Articular chondrocyte of knee joint (primary cell): ENCODE data around the gene TTC21B. TPM values are rescaled to one million over a fixed set of nuclear protein-coding genes. Genes with fewer than 3 reads are reported as not detected.

Source experiments
- total RNA-seq: library from RNA; depleted of rRNA; stranded (reverse); fragments of >200 nt; gene quantifications from 2 replicates; pipeline ENCODE4 v1.2.3, GENCODE V29; 2012

Gene TTC21B
- total RNA-seq: 26.8 and 28.7 TPM in 2 replicates

DNA sequence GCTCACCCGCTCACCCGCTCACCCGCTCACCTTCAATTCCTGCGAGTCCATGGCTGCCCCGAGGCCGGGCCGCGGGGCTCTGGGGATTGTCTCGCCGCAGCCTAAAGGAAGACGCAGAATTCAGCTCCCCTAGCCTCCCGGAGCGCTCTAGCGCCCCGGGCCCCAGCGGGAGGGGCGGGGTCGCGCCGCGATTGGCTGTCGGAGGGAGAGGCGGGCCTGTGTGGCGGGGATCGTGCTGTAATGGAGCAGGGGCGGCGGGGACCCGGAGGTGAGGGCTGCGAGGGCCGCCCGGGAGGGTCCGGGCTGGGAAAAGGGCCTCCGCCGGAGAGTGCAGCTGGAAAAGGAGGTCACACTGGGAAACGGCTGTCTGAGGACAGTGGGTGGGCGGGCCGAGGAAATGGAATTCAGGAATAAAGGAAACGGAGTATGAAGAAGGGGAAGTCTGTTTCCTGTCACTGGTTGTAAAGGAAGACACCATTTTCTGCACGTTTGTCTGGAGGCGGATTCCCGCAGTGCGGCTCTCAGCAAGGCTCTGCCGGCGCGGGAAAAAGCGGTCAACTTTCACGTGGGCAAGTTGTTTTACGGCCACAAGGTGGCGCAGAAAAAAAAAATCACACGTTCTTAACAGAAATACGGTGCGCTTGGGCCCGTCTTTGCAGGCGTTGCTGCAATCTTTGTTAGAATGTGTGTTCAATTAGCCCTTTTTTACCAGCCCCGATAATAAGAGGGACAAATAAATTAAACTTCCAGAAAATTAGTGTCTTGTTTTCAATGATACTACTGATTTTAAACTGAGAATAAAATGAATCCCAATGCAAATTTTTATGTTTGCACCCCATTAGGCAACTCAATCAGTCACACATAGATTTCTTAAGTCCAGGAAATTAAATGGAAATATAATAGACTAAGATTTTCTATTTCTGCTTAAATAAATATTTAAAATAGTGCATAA lies at the start of gene TTC21B:
TSS of gene TTC21B (minus strand) at position 122 of the 952 bp plus-strand sequence. CDS start at position 51, 71 bp downstream.

Other genes with a start within 250 kb of the TTC21B start
- gene GALNT3, start 159.5 kb downstream of the TTC21B start, total RNA-seq: 1.2 and 3.0 TPM in 2 replicates
- gene SCN1A, start 174.2 kb upstream of the TTC21B start, total RNA-seq: 0.11 and 0.13 TPM in 2 replicates